GM12801 (cell line): ENCODE data around the gene AKAP13.

ENCODE experiments used
- TF ChIP-seq, protein P1 (sequence below): IDR thresholded peaks from one replicate; pipeline ENCODE4 v1.5.1; 2011; ENCODE audit warnings: control low read depth; ENCODE audit not compliant: insufficient read length; ENCODE audit errors: extremely low read depth

Gene AKAP13

DNA sequence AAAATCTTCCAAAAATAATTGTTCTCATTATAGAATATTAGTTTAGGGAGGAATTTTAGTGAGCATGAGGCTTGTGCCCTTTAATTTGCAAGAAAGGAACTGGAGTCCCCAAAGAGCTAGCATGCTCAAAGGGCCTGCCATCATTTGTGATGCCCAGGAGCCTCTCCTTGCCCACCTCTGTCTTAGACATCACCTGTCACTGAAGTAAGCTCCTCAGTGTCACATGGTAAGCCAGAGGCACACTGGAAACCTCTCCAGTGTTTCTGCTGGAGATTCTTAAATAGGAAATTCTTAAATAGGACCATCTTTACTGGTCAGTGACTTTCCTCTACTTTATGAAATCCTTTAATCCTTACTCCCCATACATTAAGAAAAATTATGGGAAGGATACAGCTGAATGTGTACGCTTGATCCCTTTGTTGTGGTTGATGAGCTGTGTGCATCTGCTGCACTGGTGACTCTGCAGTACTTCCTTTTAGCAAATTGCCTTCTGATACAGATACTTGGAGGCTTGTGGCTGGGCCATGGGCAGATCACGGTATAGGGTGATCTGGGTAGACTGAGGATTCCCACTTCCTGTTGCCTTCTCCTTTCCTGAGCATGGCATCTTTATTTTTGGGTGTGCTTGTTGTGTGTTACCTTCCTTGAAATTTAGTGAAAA lies 216.9 kb downstream of the AKAP13 start:
- TF ChIP-seq, protein P1, sequence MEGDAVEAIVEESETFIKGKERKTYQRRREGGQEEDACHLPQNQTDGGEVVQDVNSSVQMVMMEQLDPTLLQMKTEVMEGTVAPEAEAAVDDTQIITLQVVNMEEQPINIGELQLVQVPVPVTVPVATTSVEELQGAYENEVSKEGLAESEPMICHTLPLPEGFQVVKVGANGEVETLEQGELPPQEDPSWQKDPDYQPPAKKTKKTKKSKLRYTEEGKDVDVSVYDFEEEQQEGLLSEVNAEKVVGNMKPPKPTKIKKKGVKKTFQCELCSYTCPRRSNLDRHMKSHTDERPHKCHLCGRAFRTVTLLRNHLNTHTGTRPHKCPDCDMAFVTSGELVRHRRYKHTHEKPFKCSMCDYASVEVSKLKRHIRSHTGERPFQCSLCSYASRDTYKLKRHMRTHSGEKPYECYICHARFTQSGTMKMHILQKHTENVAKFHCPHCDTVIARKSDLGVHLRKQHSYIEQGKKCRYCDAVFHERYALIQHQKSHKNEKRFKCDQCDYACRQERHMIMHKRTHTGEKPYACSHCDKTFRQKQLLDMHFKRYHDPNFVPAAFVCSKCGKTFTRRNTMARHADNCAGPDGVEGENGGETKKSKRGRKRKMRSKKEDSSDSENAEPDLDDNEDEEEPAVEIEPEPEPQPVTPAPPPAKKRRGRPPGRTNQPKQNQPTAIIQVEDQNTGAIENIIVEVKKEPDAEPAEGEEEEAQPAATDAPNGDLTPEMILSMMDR = no peak

DNA sequence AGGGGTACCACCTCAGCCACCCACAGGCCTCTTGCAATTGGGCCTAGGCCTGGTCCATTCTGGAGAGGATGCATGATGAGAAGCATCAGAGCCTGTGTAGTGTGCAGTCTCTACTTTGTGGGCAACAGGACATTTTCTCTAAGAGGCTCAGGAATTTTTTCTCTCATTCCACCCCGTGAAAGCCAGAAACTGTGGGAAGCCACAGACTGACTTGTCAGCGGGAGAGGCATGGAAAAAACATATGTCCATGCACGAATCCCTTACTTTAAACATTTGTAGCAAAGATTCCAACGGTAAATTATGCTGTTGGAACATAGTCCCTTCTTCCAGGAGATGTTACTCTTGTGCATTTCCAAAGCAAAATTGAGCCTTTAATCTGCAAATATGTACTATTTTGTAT lies 217.8 kb downstream of the AKAP13 start:
- TF ChIP-seq, protein P1 = no peak

DNA sequence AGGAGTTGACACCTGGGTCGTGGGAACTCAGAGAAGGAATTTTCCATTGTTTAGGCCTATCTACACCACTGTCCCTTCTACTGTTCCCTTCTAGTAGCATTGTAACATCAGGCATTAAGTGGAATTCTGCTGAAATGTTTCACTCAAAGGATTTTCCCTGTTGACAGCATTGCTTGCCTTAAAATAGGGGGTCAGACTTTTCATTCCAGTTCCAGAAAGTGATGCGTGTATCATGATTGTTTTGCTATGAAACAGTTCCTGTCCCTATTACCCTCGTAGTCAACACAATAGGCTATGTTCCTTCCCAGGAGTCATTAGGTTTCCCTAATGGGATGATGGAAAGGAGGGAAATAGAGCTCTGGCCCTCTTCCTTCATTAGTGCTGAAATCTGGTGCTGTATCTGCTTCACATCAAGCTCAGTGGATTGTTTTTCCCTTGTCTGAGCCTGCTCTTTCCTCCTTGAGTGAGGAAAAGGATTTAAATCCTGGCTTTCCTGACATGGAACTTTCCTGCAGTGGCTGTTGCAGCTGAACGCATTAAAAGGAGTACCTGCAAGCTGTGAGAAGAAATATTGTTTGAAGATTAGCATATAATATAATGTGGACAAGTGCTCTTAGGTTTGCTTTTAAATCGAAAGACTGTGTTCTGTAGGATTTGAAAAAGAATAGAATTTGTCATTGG lies 218.5 kb downstream of the AKAP13 start:
- TF ChIP-seq, protein P1 = no peak

DNA sequence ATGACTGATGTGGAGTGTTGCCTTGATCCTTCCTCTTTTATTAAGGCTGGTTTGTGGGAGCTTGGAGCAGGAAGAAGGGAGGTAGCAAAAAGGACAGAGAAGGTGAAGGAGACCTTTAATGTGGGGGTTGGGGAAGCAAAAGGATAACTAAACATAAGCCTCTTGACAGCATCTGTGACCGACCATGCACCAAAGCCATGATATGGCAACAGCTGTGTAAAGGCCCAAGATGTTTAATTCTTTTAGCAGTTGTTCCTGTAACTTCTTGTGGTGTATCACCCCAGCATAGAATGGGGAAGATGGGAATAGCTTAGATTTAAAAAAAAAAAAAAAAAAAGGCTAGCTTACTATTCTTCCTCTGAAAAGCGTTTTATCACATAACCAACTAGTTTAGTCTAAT lies 219.6 kb downstream of the AKAP13 start:
- TF ChIP-seq, protein P1 = no peak

DNA sequence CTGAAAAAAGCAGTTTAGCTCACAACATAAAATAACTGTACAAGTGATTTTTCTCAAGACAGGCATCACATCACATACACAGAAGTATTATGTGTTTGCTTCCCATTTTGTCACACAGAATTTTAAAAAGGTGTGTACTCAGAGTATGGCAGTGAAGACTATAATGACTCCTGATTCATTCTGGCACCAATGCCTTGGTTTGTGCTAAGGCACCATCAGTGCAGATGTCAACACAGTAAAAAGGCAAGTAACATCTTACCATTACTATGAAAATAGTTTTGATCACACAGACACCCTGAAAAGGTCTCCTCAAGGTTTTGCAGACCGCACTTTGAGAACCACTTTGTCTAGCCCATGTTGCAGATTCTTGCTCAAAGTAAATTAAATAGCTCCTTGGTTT lies 222.8 kb downstream of the AKAP13 start:
- TF ChIP-seq, protein P1 = no peak

DNA sequence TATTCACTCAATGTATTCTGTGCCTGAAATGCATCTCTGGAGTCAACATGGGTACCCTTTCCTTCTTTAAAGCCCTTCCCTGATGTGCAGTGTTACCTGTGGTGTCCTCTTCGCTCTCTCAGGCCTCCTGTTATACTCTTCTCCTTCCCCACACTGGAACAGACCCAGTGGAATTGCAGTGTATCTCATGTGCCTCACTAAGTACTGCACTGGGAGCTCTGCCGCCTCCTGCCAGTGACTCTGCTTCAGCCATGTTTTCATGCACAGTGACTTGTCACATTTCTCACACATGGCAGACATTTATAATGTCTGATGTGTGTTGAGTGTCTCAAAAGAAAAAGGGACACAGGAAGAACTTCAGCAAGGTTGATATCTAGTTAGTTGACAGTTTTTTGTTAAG lies 223.3 kb downstream of the AKAP13 start:
- TF ChIP-seq, protein P1 = no peak

DNA sequence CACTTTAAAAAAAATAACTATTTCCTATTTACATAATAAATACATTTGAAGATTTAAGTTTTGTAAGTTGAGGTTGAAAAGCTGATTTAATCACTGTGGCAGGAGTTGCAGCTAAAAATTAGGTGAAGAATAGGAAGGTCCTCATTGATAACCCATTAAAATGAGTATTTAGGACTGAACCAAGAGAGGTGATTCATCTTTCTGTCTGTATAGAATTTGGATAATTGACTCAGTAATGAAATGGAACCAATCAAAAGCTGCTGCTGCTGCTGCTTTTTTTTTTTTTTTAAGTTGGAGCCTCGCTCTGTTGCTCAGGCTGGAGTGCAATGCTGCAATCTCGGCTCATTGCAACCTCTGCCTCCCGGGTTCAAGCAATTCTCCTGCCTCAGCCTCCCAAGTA lies 223.8 kb downstream of the AKAP13 start:
- TF ChIP-seq, protein P1 = no peak
